IMR-90 (cell line): ENCODE data around the gene DNAH8. TPM values are rescaled to one million over a fixed set of nuclear protein-coding genes. Genes with fewer than 3 reads are reported as not detected.

Source experiments
- ATAC-seq: fragments of 200-7000 bp; cut with Tn5 transposase; 2 replicates; pipeline ENCODE4 v1.9.1; 2020; ENCODE audit warnings: low read depth, mild to moderate bottlenecking, moderate library complexity
- BruUV-seq: library from RNA; stranded (reverse); fragments of 400-500 nt; replicated peaks from 2 replicates; lab custom pipeline; 2021; lab: Mats Ljungman, UMichigan
- CTCF ChIA-PET: fragments of 300-600 bp; formaldehyde crosslinking; extraction: SDS; loops from one replicate; lab custom pipeline; 2021; ENCODE audit warnings: antibody characterized with exemption; lab: Yijun Ruan, JAX
- POLR2A ChIA-PET: fragments of 300-600 bp; sonication (Branson Sonifier 250); formaldehyde crosslinking; loops from one replicate; lab custom pipeline; 2022; ENCODE audit warnings: antibody characterized with exemption; ENCODE audit not compliant: unreplicated experiment; lab: Charles Lee
- DNase-seq: peaks from one replicate; pipeline ENCODE4 v3.0.0; 2013
- H2AFZ ChIP-seq: replicated peaks from 2 replicates; pipeline ENCODE3; 2013; ENCODE audit warnings: low read length, mild to moderate bottlenecking; ENCODE audit not compliant: poor library complexity
- H2AK5ac ChIP-seq: 2 replicates; pipeline ENCODE4 v1.6.1; 2013; ENCODE audit warnings: low read depth, low read length, inconsistent platforms
- H2AK9ac ChIP-seq: replicated peaks from 2 replicates; pipeline ENCODE3; 2013; ENCODE audit warnings: mild to moderate bottlenecking, low read depth, low read length, moderate library complexity; ENCODE audit not compliant: poor library complexity
- H2BK120ac ChIP-seq: 2 replicates; pipeline ENCODE4 v1.6.1; 2013; ENCODE audit warnings: low read depth, low read length, inconsistent platforms
- H2BK15ac ChIP-seq: 3 replicates; pipeline ENCODE4 v1.6.1; 2013; ENCODE audit warnings: low read depth, low read length, inconsistent platforms
- H2BK20ac ChIP-seq: 2 replicates; pipeline ENCODE4 v1.6.1; 2013; ENCODE audit warnings: low read depth, mild to moderate bottlenecking, inconsistent platforms, low read length, moderate library complexity
- H2BK5ac ChIP-seq: 2 replicates; pipeline ENCODE4 v1.6.1; 2013; ENCODE audit warnings: mild to moderate bottlenecking, low read depth, low read length, inconsistent platforms; ENCODE audit not compliant: poor library complexity, severe bottlenecking
- H3K14ac ChIP-seq: replicated peaks from 2 replicates; pipeline ENCODE4 v1.6.1; 2013; ENCODE audit warnings: low read depth, low read length, inconsistent platforms
- H3K18ac ChIP-seq: 2 replicates; pipeline ENCODE4 v1.6.1; 2013; ENCODE audit warnings: low read depth, low read length, control low read depth
- H3K23ac ChIP-seq: 2 replicates; pipeline ENCODE4 v1.6.1; 2013; ENCODE audit warnings: low read depth, low read length, inconsistent platforms
- H3K27ac ChIP-seq: 2 replicates; pipeline ENCODE4 v1.5.1; 2013; ENCODE audit warnings: mild to moderate bottlenecking, control low read depth, low read length; ENCODE audit not compliant: insufficient read depth
- H3K27me3 ChIP-seq: 2 replicates; pipeline ENCODE4 v1.6.1; 2013; ENCODE audit warnings: low read length; ENCODE audit not compliant: control insufficient read depth, insufficient read depth
- H3K36me3 ChIP-seq: 2 replicates; pipeline ENCODE4 v1.6.1; 2013; ENCODE audit warnings: low read length, mixed read lengths; ENCODE audit not compliant: control insufficient read depth, insufficient read depth
- H3K4ac ChIP-seq: 2 replicates; pipeline ENCODE4 v1.6.1; 2013; ENCODE audit warnings: low read depth, low read length, inconsistent platforms
- H3K4me1 ChIP-seq: 2 replicates; pipeline ENCODE4 v1.6.1; 2013; ENCODE audit warnings: low read length, mixed read lengths; ENCODE audit not compliant: control insufficient read depth, insufficient read depth
- H3K4me2 ChIP-seq: 2 replicates; pipeline ENCODE4 v1.6.1; 2013; ENCODE audit warnings: low read depth, mild to moderate bottlenecking, control low read depth, low read length, moderate library complexity
- H3K4me3 ChIP-seq: 2 replicates; pipeline ENCODE4 v1.5.1; 2013; ENCODE audit warnings: low read depth, mild to moderate bottlenecking, control low read depth, low read length, moderate library complexity; ENCODE audit not compliant: insufficient read depth
- H3K56ac ChIP-seq: 2 replicates; pipeline ENCODE4 v1.6.1; 2013; ENCODE audit warnings: low read length, inconsistent platforms; ENCODE audit not compliant: insufficient read depth; ENCODE audit errors: extremely low read depth
- H3K79me1 ChIP-seq, 2 experiments: 2 replicates each; pipeline ENCODE4 v1.6.1; 2013; ENCODE audit warnings: low read length in 2 of 2, inconsistent platforms in 1 of 2, low read depth in 1 of 2
- H3K9ac ChIP-seq: 2 replicates; pipeline ENCODE4 v1.6.1; 2013; ENCODE audit warnings: low read depth, low read length, control low read depth
- H3K9me1 ChIP-seq: 2 replicates; pipeline ENCODE4 v1.6.1; 2013; ENCODE audit warnings: low read length, inconsistent platforms; ENCODE audit not compliant: insufficient read depth
- H3K9me3 ChIP-seq: 2 replicates; pipeline ENCODE4 v1.6.1; 2013; ENCODE audit warnings: low read length; ENCODE audit not compliant: control insufficient read depth, insufficient read depth
- H4K20me1 ChIP-seq: 2 replicates; pipeline ENCODE4 v1.6.1; 2013; ENCODE audit warnings: low read length, inconsistent platforms; ENCODE audit not compliant: insufficient read depth
- H4K5ac ChIP-seq: 2 replicates; pipeline ENCODE4 v1.6.1; 2013; ENCODE audit warnings: mild to moderate bottlenecking, low read depth, low read length, control low read depth
- H4K8ac ChIP-seq, 2 experiments: 2 replicates each; pipeline ENCODE4 v1.6.1; 2013; ENCODE audit warnings: low read depth in 2 of 2, low read length in 2 of 2, control low read depth in 1 of 2, inconsistent platforms in 1 of 2
- H4K91ac ChIP-seq: 2 replicates; pipeline ENCODE4 v1.6.1; 2013; ENCODE audit warnings: low read depth, low read length, inconsistent platforms; ENCODE audit not compliant: insufficient read depth
- BHLHE40 ChIP-seq: fragments of 150-350 bp; IDR thresholded peaks from 2 replicates; pipeline ENCODE4 v1.6.1; 2016; ENCODE audit warnings: mild to moderate bottlenecking, low read depth, low read length
- CEBPB ChIP-seq: IDR thresholded peaks from 2 replicates; pipeline ENCODE4 v1.6.1; 2012; ENCODE audit warnings: low read depth, low read length, improper control_type of control experiment
- CHD1 ChIP-seq: IDR thresholded peaks from 2 replicates; pipeline ENCODE4 v1.6.1; 2012; ENCODE audit warnings: low read depth, low read length, improper control_type of control experiment
- CTCF ChIP-seq: conservative IDR thresholded peaks from 2 replicates; pipeline ENCODE4 v1.5.1; 2012; ENCODE audit warnings: mild to moderate bottlenecking, low read depth, low read length, improper control_type of control experiment
- FOS ChIP-seq: fragments of 150-350 bp; IDR thresholded peaks from 2 replicates; pipeline ENCODE4 v1.6.1; 2016; ENCODE audit warnings: low read depth, low read length
- MAFK ChIP-seq: IDR thresholded peaks from 2 replicates; pipeline ENCODE4 v1.6.1; 2012; ENCODE audit warnings: low read depth, low read length, improper control_type of control experiment
- MAZ ChIP-seq: IDR thresholded peaks from 2 replicates; pipeline ENCODE4 v1.6.1; 2012; ENCODE audit warnings: low read depth, mild to moderate bottlenecking, low read length, improper control_type of control experiment, moderate library complexity, borderline replicate concordance
- MXI1 ChIP-seq: IDR thresholded peaks from 2 replicates; pipeline ENCODE4 v1.6.1; 2012; ENCODE audit warnings: low read depth, mild to moderate bottlenecking, low read length, moderate library complexity, borderline replicate concordance
- NFE2L2 ChIP-seq: fragments of 150-350 bp; IDR thresholded peaks from 2 replicates; pipeline ENCODE4 v1.6.1; 2016; ENCODE audit warnings: low read depth, mild to moderate bottlenecking, low read length
- POLR2A ChIP-seq: IDR thresholded peaks from 2 replicates; pipeline ENCODE4 v1.6.1; 2012; ENCODE audit warnings: mild to moderate bottlenecking, low read depth, low read length
- RAD21 ChIP-seq: IDR thresholded peaks from 2 replicates; pipeline ENCODE4 v1.6.1; 2012; ENCODE audit warnings: low read length, improper control_type of control experiment
- RCOR1 ChIP-seq: IDR thresholded peaks from 2 replicates; pipeline ENCODE4 v1.6.1; 2012; ENCODE audit warnings: mild to moderate bottlenecking, low read length, improper control_type of control experiment; ENCODE audit not compliant: insufficient replicate concordance
- RFX5 ChIP-seq: IDR thresholded peaks from 2 replicates; pipeline ENCODE4 v1.8.0; 2012; ENCODE audit warnings: low read depth, mild to moderate bottlenecking, low read length, moderate library complexity
- SMC3 ChIP-seq: fragments of 150-350 bp; IDR thresholded peaks from 2 replicates; pipeline ENCODE4 v1.6.1; 2016; ENCODE audit warnings: low read depth, mild to moderate bottlenecking, antibody characterized with exemption, low read length, moderate library complexity
- WGBS, 2 experiments: methylation state at CpG; one replicate each; pipeline versions ENCODE4 v1.1.5 to v1.1.7; 2013; ENCODE audit warnings: missing lambda C conversion rate in 2 of 2; ENCODE audit not compliant: insufficient read length in 1 of 2; ENCODE audit errors: extremely low coverage in 2 of 2; 5-methylcytosine and 5-hydroxymethylcytosine counted together
- dilution Hi-C: fragments of 300-500 bp; cut with HindIII; formaldehyde crosslinking; loops from one replicate; pipeline ENCODE4 v1.14.3; 2018; ENCODE audit warnings: low sequenced_read_pairs; ENCODE audit not compliant: unreplicated experiment
- in situ Hi-C: fragments of 300-500 bp; cut with MboI; formaldehyde crosslinking; loops from 3 replicates; pipeline ENCODE4 v1.14.3; 2019; ENCODE audit warnings: low sequenced_read_pairs, inconsistent platforms, mixed read lengths
- intact Hi-C: fragments of 100-400 bp; cut with micrococcal nuclease; formaldehyde crosslinking; loops from 2 replicates; pipeline ENCODE4 v1.10.0; 2022
- polyA plus RNA-seq, 3 experiments: library from polyadenylated mRNA; depleted of rRNA; stranded (reverse); fragments of >200 nt; gene quantifications; 2 replicates each; pipeline ENCODE4 v1.2.3, GENCODE V29; 2012; ENCODE audit warnings: low replicate concordance in 1 of 3
- total RNA-seq: library from RNA; depleted of rRNA; stranded (reverse); fragments of >200 nt; gene quantifications from 2 replicates; pipeline ENCODE4 v1.2.3, GENCODE V29; 2012
- TF ChIP-seq, protein P1 (sequence below): fragments of 150-350 bp; IDR thresholded peaks from 2 replicates; pipeline ENCODE4 v1.6.1; 2016; ENCODE audit warnings: low read depth, mild to moderate bottlenecking, low read length, moderate library complexity, borderline replicate concordance
- TF ChIP-seq, protein P2 (sequence below): fragments of 150-350 bp; IDR thresholded peaks from 2 replicates; pipeline ENCODE4 v1.6.1; 2017; ENCODE audit warnings: mild to moderate bottlenecking, antibody characterized with exemption, low read length, low read depth

DNAH8 gene
- total and polyA plus RNA-seq, 2 of the 4 experiments (the other 2 are of a cell fraction): not detected

DNA sequence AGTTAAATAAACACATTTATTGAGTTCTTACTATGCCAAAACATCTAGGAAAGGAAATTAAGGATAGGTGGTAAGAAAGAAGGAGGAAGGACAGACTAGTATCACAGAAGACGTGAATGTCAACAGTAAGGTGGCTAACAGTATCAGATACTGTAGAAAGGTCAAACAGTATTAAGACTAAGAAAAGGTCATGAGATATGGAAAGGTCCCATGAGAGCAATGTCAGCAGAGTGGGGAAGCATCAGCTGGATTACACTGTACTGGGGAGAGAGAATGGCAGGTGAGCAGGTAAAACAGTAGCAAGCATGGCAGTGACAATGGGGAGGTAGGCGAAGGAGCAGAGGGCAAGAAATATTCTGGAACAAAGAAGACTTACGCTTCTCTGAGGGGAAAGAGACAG is 30.2 kb upstream of the DNAH8 start:
- Histone ChIP-seq H2BK15ac (no peak overlapping the region), H3K4me2 (no peak overlapping the region), H3K23ac (no peak overlapping the region), H3K27ac (no peak overlapping the region), H3K9me3 (no peaks in the 10 kb centered on the region), H3K36me3 (peaks cover 7% of the 10 kb centered on the region), H2BK120ac (no peak overlapping the region), H2AK9ac (no peak overlapping the region), H4K5ac (no peak overlapping the region), H2BK5ac (no peak overlapping the region), H2BK20ac (no peak overlapping the region), H3K9me1 (peaks cover 15% of the 10 kb centered on the region), H4K20me1 (peaks cover 21% of the 10 kb centered on the region), H2AFZ (no peak overlapping the region), H4K8ac (no peak overlapping the region), H3K79me1 (peaks cover 12 to 32% of the 10 kb centered on the region in 2 experiments), H2AK5ac (no peak overlapping the region), H3K27me3 (no peaks in the 10 kb centered on the region), H3K9ac (no peak overlapping the region), H4K91ac (no peak overlapping the region), H3K18ac (no peak overlapping the region), H3K14ac (no peak overlapping the region), H3K4ac (no peak overlapping the region), H3K4me1 (peaks cover 7% of the 10 kb centered on the region; the same call in 1 of the 2 replicates), H3K56ac (no peak overlapping the region), H3K4me3 (no peak overlapping the region)
- dilution Hi-C loops (no loop called here), in situ Hi-C loops (no loop called here), intact Hi-C loops (no loop called here)
- ChIA-PET CTCF (no interaction called here), POLR2A (no interaction called here)
- BruUV-seq: no TSS peak
- no peak for DNase-seq
- WGBS, 2 experiments: 92% methylated on average over 3 of the region's 3 CpGs; no CpG with 5 or more reads in 1 of the 2 experiments
- TF ChIP-seq NFE2L2 (no peak), CHD1 (no peak), RAD21 (no peak), RCOR1 (no peak), MAFK (no peak), CTCF (no peak), MXI1 (no peak), RFX5 (no peak), FOS (no peak), BHLHE40 (no peak), SMC3 (no peak), POLR2A (no peak), MAZ (no peak), CEBPB (no peak)
- TF ChIP-seq, protein P1, sequence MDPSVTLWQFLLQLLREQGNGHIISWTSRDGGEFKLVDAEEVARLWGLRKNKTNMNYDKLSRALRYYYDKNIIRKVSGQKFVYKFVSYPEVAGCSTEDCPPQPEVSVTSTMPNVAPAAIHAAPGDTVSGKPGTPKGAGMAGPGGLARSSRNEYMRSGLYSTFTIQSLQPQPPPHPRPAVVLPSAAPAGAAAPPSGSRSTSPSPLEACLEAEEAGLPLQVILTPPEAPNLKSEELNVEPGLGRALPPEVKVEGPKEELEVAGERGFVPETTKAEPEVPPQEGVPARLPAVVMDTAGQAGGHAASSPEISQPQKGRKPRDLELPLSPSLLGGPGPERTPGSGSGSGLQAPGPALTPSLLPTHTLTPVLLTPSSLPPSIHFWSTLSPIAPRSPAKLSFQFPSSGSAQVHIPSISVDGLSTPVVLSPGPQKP: no peak
- TF ChIP-seq, protein P2, sequence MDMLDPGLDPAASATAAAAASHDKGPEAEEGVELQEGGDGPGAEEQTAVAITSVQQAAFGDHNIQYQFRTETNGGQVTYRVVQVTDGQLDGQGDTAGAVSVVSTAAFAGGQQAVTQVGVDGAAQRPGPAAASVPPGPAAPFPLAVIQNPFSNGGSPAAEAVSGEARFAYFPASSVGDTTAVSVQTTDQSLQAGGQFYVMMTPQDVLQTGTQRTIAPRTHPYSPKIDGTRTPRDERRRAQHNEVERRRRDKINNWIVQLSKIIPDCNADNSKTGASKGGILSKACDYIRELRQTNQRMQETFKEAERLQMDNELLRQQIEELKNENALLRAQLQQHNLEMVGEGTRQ: no peak
- no peak for ATAC-seq
